Muscle of leg (tissue), 11 donors: ENCODE results near the gene NDNF. TPM values are rescaled to one million over a fixed set of nuclear protein-coding genes. Genes with fewer than 3 reads are reported as not detected.
A peak's percentile ranks its signal among the peaks of the same experiment; 100 is the strongest.

Experiments
- DNase-seq: peaks from one replicate; pipeline ENCODE4 v3.0.0; 2013
- H3K27ac ChIP-seq: one replicate; pipeline ENCODE4 v1.5.1; 2013; ENCODE audit warnings: mild to moderate bottlenecking, low read length, control low read depth
- H3K27me3 ChIP-seq: one replicate; pipeline ENCODE4 v1.6.1; 2013; ENCODE audit warnings: low read length; ENCODE audit not compliant: control insufficient read depth, insufficient read depth
- H3K36me3 ChIP-seq: one replicate; pipeline ENCODE4 v1.6.1; 2013; ENCODE audit warnings: low read length; ENCODE audit not compliant: control insufficient read depth, insufficient read depth
- H3K4me1 ChIP-seq: one replicate; pipeline ENCODE4 v1.6.1; 2013; ENCODE audit warnings: low read length; ENCODE audit not compliant: control insufficient read depth, insufficient read depth
- H3K4me3 ChIP-seq: one replicate; pipeline ENCODE4 v1.5.1; 2013; ENCODE audit warnings: low read length, control low read depth
- H3K9me3 ChIP-seq: replicated peaks from 2 replicates; pipeline ENCODE4 v1.6.1; 2013; ENCODE audit warnings: low read depth, low read length; ENCODE audit not compliant: control insufficient read depth
- WGBS: methylation state at CpG from one replicate; pipeline ENCODE4 v1.1.5; 2013; ENCODE audit warnings: missing lambda C conversion rate; ENCODE audit not compliant: insufficient coverage; 5-methylcytosine and 5-hydroxymethylcytosine counted together
- polyA plus RNA-seq, 8 donors: library from polyadenylated mRNA; unstranded; fragments of 120-200 nt; gene quantifications; one replicate each; pipeline versions ENCODE4 v1.2.1 to v1.2.3, GENCODE V29; 2013; ENCODE audit warnings: inconsistent platforms in 1 of 8, low replicate concordance in 1 of 8; ENCODE audit not compliant: insufficient read length in 8 of 8, insufficient read depth in 1 of 8
- total RNA-seq: library from RNA; stranded (reverse); fragments of 120-200 nt; gene quantifications from one replicate; pipeline ENCODE4 v1.2.4, GENCODE V29; 2013

Gene NDNF
- total and polyA plus RNA-seq, 9 donors = 0.82 to 20.4 (median 10.4) TPM

- Histone ChIP-seq H3K36me3 (no peaks in the 10 kb centered on the region), H3K27ac (no peak overlapping the region), H3K4me1 (no peaks in the 10 kb centered on the region), H3K4me3 (no peak overlapping the region), H3K9me3 (no peaks in the 10 kb centered on the region), H3K27me3 (no peaks in the 10 kb centered on the region)
- peak; percentile 61 for DNase-seq
- WGBS = no CpG with 5 or more reads among the region's 2 CpGs
Observed at GRCh38 chr4:121096629-121097028, 24.3 kb upstream of the NDNF start.

DNA sequence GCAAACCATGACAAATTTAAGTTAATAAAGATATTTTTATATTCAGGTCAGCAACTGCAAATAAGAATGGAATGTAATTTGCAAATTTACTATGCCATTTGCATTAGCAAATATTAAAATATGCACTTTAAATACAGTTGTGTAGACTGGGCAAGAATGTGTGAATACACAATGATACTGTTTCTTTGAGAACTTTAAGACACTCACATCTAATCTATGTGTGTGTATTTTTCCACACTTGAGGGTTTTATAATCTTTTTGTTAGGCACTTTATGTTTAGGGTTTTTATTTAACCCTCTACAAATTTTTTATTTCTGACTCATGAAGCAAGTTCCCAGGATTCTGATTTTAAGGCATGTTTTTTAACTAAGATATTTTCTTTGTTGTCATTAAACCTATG is 23.9 kb upstream of the NDNF start:
- no peak overlapping the region for H3K4me3 ChIP-seq
- H3K9me3 ChIP-seq = no peaks in the 10 kb centered on the region
- no peak overlapping the region for H3K27ac ChIP-seq
- no peaks in the 10 kb centered on the region for H3K27me3 ChIP-seq
- no peaks in the 10 kb centered on the region for H3K36me3 ChIP-seq
- H3K4me1 ChIP-seq = no peaks in the 10 kb centered on the region
- DNase-seq = no peak

DNA sequence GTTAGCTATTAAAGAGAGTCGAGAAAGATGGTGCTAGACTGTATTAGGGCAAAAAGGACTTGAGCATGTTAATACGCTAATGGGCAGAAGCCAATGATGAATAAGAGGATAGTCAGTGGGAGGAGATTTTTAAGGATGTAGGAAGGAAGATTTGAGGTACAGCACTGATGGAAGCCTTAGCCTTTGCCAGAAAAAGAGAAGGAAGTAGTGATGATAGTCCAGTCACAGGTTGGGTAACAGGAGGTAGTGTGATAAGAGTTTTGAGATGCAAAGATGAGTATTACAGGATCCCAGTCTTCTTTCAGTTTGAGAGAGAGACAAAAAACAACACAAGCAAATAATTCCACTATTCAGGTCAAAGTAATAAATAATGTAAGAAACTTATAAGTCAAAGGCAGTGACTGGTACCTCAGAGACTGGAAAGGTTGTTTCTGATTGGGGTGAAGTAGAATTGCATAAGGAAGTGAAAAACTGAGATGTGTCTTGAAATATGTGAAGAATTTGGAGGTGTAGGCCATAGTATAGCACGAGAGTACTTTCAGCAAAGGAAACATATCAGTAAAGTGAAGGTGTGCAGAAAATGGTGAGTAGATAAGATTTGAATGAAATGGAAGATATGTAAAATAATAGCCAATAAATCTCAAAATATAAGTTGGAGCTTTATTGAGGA is 22.1 kb upstream of the NDNF start:
- Histone ChIP-seq H3K4me1 (no peaks in the 10 kb centered on the region), H3K4me3 (no peak overlapping the region), H3K27me3 (no peaks in the 10 kb centered on the region), H3K36me3 (no peaks in the 10 kb centered on the region), H3K27ac (no peak overlapping the region), H3K9me3 (no peaks in the 10 kb centered on the region)
- WGBS = 84% methylated on average over 2 of the region's 3 CpGs
- no peak for DNase-seq

- no peak for DNase-seq
- Histone ChIP-seq H3K36me3 (no peaks in the 10 kb centered on the region), H3K27ac (no peak overlapping the region), H3K4me1 (no peaks in the 10 kb centered on the region), H3K9me3 (no peaks in the 10 kb centered on the region), H3K4me3 (no peak overlapping the region), H3K27me3 (no peaks in the 10 kb centered on the region)
Observed at GRCh38 chr4:121093261-121093660, 20.9 kb upstream of the NDNF start.

DNA sequence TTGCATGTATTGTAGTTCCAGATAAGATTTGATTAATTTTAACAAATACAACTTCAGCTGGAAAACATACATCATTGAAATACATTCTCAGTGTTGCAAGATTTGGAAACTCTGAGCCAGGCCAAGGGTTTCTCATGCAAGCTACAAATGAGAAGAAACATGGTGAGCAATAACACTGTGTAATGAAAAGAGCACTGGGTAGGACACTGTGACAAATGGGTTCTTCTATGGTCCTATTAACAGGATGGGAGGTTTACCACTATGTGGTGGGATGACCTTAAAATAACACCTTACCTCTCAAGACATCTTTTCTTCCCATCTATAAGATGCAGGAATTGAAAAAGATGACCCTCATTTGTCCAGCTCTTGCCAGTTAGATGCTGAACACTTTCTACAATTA is 19.6 kb upstream of the NDNF start:
- Histone ChIP-seq H3K9me3 (no peaks in the 10 kb centered on the region), H3K4me1 (no peaks in the 10 kb centered on the region), H3K4me3 (no peak overlapping the region)

GRCh38 chr4:121088867-121089266 is 16.5 kb upstream of the NDNF start:
- no peak overlapping the region for H3K27ac ChIP-seq
- no peak for DNase-seq
- no peaks in the 10 kb centered on the region for H3K9me3 ChIP-seq
- no peaks in the 10 kb centered on the region for H3K27me3 ChIP-seq
- no peak overlapping the region for H3K4me3 ChIP-seq
- H3K4me1 ChIP-seq = no peaks in the 10 kb centered on the region
- H3K36me3 ChIP-seq = no peaks in the 10 kb centered on the region
- WGBS = no CpG with 5 or more reads among the region's 4 CpGs

More for the DNA sequence above, 19.6 kb upstream of the NDNF start:
- no peak for DNase-seq
- Histone ChIP-seq H3K27me3 (no peaks in the 10 kb centered on the region), H3K36me3 (no peaks in the 10 kb centered on the region), H3K27ac (no peak overlapping the region)

- Histone ChIP-seq H3K4me1 (no peaks in the 10 kb centered on the region), H3K9me3 (no peaks in the 10 kb centered on the region), H3K27ac (no peak overlapping the region), H3K4me3 (no peak overlapping the region), H3K36me3 (no peaks in the 10 kb centered on the region), H3K27me3 (peaks cover 8% of the 10 kb centered on the region)
- no CpG with 5 or more reads among the region's 1 CpG for WGBS
- DNase-seq = no peak
Observed at GRCh38 chr4:121079376-121079775, 7.0 kb upstream of the NDNF start.

DNA sequence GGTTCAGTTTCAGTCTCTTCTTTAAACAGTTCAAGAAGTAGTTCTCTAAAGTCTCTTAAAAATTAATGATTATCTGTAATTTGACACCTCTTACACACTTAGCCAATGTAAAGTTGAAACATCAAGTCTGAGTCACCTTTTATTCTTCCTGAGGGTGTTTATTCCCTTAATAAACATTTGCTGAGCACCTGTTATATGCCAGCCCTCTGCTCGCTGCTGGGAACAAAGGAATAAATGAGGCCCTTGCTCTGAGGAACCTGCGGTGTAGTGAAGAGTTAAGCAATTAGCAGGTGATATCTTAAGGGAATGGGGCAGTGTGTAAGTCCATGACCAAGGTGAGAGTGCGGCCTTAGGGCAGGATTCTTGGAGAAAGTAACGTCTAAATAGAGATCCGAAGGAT is 5.2 kb upstream of the NDNF start:
- Histone ChIP-seq H3K4me1 (peaks cover 5% of the 10 kb centered on the region), H3K36me3 (no peaks in the 10 kb centered on the region), H3K27ac (no peak overlapping the region), H3K4me3 (no peak overlapping the region), H3K9me3 (no peaks in the 10 kb centered on the region), H3K27me3 (peaks cover 21% of the 10 kb centered on the region)
- DNase-seq = no peak
- 71% methylated on average over 4 of the region's 5 CpGs for whole genome bisulfite sequencing

DNA sequence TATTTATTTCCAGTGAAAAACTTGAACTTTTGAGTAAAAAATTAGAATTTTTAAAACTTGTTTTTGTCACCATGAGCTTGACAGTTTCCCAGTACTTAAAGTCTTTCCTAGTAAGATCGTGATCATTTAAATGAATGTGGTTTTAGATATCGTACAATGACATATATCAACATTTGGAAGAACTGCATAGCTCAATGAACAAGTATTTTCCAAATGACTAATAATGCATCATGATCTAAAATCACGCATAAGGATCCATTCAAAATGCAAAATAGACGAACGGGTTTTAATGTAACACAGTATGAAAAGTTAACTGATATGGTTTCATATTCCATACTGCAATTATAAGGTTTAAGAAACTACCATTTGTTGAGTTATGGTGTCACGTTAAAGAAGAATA is 4.1 kb upstream of the NDNF start:
- no peak overlapping the region for H3K27ac ChIP-seq
- H3K4me3 ChIP-seq = no peak overlapping the region
- peaks cover 29% of the 10 kb centered on the region for H3K27me3 ChIP-seq
- peaks cover 11% of the 10 kb centered on the region for H3K4me1 ChIP-seq
- WGBS = no CpG with 5 or more reads among the region's 6 CpGs
- DNase-seq = no peak
- H3K36me3 ChIP-seq = no peaks in the 10 kb centered on the region
- H3K9me3 ChIP-seq = no peaks in the 10 kb centered on the region

DNA sequence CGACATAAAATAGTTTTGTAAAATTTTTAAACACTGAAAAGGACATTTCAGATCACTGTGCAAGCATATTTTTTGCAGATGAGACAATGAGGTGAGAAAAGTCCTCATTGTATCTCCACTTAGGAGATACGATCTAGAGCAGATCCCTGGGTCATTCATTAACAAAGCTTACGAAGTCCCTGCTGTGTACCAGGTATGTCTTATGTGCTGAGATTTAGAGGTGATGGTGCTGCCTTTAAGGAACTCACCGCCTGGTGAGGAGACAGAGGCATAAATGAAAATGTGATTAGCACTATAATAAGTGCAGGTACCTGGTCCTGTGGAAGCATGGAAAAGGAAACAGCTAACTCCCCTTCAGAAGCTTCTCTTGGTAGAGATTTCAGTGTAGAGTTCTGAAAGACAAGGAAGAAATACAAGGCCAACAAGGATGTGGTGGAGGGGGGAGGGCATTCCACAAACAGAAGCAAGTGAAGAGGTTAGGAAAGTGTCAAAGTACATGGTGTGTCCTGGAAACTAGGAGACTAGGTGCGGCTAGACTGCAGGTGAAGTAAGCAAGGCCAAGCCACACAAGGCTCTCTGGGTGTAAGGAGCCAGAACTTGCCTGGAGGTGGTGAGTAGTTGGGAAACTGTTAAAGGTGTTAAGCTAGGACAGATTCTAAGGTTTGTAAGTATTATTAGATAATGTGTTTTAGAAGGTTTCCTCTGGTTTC is 1.5 kb upstream of the NDNF start:
- Histone ChIP-seq H3K4me3 (no peak overlapping the region), H3K27ac (no peak overlapping the region), H3K9me3 (no peaks in the 10 kb centered on the region), H3K4me1 (peaks cover 20% of the 10 kb centered on the region), H3K27me3 (peaks cover 42% of the 10 kb centered on the region), H3K36me3 (no peaks in the 10 kb centered on the region)
- WGBS = 77% methylated on average over 3 of the region's 5 CpGs
- DNase-seq = no peak
